NCI-H2196 (cell line): Measurements from ENCODE around the gene RHBDF2.
"Not testable (repeated sequence)": the region's sequence is repeated elsewhere in the genome, so short reads cannot be mapped to it uniquely, and the experiment has no call there.

Source experiments
- DNase-seq: peaks from one replicate; lab custom pipeline; 2025; ENCODE audit not compliant: unreplicated experiment; lab: John Stamatoyannopoulos, UW

RHBDF2 gene

GRCh38 chr17:76538281-76538931 is 37.2 kb upstream of the RHBDF2 start:
- DNase-seq = no peak

DNA sequence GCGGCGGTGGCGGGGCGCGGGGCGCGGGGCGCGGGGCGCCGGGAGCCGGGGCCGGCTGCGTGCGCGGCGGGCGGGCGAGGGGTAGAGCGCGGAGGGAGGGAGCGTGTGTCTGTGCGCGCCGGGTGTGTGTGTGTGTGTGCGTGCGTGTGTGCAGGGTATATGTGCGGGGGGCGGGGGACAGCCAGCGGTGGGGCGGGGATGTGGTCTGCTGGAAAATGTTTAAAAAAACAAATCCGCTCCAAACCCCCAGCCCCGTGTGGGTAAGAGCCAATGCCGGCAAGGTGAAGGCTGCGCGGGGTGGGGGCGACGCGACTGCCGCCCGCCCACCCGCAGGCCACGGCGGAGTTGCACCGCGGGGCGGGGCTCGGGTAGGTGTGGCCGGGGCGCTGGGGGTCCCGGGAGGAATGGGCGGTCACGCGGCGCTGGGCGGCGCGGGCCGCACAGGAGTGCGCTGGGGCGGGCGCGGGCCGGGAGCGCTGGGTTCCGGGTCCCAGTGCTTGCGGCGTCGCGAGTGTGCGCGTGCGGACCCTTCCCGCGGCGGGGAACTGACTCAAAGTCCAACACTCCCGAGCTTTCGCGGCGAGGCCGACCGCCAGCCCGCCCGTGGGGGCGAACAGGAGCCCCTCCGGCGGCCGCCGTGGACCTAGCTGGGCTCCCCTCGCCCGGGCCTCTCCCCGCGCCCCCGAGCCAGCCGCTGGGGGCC is 36.5 kb upstream of the RHBDF2 start, which contains the start of gene CYGB:
Gene CYGB (minus strand): TSS at position 132 of the 703 bp plus-strand sequence. CDS start 167 bp downstream, outside the sequence.
- no peak for DNase-seq

GRCh38 chr17:76537288-76537577 is 36.0 kb upstream of the RHBDF2 start:
- DNase-seq = no peak

- no peak for DNase-seq
These were observed 35.5 kb upstream of the RHBDF2 start for GRCh38 chr17:76536511-76537287.

- DNase-seq = no peak
These were observed 34.7 kb upstream of the RHBDF2 start for GRCh38 chr17:76535788-76536510.

DNA sequence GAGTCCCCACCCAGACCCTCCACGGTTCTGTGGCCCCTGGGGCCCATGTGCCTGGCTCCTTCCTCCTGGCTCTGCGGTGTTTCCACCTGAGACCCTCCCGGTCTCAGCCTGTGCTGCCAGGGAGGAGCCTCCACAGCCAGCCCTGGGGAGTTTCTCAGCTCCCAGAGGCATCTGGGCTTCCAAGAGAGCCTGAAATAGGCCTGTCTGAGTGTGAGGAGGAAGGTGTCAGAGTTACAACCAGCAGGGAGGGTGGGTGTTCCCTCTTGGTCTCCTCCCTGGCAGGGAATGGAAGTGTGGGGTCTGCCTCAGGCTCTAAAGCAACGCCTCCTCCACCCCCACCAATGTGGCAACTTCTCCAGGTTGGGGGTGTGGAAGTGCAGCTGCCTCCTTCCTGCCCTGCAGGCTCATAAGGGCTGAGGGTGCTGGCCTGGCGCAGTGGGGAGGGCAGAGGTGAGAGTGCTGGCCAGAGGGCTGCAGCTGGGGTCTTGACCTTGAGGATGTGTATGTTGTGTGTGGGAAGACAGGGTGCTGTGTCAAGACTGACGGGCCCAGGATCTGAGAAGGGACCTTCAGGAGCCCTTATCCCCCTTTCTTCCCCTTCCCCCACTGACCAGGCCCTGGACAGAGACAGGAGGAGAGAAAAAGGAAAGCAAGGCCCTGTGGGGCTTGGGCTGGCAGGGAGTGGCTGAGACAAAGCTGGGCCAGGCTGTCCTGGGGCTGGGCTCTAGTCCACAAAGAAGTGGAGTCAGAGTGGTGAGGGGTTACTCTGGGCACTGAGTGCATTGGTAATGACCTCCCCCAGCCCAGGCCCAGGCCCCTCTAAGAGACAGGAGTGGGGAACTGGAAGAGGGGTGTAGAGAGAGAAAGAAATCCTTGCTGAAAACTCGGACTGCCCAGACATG is 33.9 kb upstream of the RHBDF2 start:
- DNase-seq = no peak

DNA sequence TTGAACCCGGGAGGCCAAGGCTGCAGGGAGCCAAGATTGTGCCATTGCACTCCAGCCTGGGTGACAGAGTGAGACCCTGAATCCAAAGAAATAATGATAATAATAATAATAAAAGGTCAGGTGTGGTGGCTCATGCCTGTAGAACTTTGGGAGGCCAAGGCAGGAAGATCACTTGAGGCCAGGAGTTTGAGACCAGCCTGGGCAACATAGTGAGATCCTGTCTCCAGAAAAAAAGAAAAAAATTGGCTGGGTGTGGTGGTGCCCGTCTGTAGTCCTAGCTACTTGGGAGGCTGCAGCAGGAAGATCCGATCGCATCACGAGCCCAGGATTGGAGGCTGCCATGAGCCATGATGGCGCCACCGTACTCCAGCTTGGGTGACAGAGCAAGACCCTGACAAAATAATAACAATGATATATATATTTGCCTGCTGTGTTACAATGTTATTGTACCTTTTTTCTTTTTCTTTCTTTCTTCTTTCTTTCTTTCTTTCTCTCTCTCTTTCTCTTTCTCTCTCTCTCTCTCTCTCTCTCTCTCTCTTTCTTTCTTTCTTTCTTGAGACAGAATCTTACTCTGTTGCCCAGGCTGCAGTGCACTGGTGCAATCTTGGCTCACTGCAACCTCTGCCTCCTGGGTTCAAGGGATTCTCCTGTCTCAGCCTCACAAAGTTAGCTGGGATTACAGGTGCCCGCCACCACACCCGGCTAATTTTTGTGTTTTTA is 32.6 kb upstream of the RHBDF2 start:
- DNase-seq = not testable (repeated sequence)

GRCh38 chr17:76532072-76532651 is 30.9 kb upstream of the RHBDF2 start:
- DNase-seq = no peak

- DNase-seq = no peak
These were observed 30.3 kb upstream of the RHBDF2 start for GRCh38 chr17:76531486-76532038.

GRCh38 chr17:76530811-76531485 is 29.7 kb upstream of the RHBDF2 start:
- DNase-seq = no peak

DNA sequence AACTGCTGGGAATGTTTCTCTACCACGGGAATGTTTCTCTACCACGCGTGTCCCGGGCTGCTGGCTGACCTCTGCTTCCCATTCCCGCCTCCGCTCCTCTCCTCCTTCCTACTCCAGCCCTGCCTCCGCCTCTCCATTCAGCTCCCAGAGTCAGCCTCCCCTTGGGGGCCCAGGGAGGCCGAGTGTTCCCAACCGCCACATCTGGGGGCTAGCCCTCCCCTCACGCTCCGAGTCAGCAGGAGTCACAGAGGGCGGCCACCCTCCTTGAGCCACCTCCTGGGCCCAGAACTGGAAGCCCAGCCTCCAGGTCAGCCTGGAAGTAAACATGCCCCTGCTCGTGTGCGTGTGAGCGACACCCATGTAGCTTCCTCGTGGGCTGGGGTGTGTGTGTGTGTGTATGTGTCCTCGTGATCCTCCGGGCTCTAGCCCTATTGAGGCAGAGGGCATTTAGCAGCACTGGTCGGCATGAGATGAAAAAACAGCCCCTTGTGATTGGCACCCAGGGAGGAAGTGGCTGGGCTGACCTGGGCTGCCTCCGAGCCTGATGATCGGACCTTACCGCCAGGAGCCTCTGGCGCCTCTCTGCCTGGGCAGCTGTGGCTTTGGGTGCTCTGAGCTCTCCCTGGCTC is 29.0 kb upstream of the RHBDF2 start:
- DNase-seq = no peak

DNA sequence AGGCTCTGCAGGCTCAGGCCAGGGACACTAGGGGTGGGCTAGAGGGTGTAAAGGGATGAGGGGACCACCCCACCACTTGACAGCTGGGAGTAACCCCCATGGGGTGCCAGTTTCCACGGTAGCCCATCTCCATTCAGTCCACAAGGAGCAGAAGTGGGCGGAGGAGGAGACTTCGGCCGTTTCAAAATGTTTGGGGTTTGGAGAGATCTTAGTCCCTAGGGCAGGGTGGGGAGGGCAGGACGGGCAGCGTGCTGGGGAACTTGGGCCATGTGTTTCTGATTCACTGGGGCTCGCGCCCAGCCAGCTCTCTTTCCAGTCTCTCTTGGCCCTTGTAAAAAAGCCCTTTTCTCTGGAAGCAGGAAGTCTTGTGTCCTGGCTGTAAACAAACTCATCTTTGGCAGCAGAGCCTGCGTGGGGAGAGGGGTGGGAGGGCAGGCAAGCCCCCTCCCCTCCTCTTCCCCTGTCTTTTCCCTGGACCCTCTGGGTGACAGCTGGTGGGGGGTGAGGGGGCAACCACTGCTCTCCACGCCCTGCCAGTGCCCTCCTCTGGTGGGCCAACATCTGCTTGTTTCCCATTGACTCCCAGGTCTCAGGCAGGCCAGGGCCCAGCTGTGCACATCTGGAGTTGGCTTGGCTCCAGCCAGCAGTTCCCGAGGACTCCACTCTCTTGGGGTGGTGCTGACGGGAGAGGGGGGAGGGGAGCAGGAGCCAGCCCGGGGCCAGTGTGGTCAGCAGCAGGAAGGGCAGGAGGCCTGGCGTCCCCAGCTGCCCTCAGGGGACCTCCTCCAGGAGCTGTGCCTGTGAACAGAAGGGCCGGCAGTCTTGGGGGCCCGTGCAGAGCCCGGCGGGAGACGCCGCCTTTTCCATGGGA is 28.2 kb upstream of the RHBDF2 start:
- DNase-seq = no peak

GRCh38 chr17:76528528-76529223 is 27.5 kb upstream of the RHBDF2 start:
- no peak for DNase-seq

GRCh38 chr17:76528156-76528527 is 26.9 kb upstream of the RHBDF2 start:
- no peak for DNase-seq

DNA sequence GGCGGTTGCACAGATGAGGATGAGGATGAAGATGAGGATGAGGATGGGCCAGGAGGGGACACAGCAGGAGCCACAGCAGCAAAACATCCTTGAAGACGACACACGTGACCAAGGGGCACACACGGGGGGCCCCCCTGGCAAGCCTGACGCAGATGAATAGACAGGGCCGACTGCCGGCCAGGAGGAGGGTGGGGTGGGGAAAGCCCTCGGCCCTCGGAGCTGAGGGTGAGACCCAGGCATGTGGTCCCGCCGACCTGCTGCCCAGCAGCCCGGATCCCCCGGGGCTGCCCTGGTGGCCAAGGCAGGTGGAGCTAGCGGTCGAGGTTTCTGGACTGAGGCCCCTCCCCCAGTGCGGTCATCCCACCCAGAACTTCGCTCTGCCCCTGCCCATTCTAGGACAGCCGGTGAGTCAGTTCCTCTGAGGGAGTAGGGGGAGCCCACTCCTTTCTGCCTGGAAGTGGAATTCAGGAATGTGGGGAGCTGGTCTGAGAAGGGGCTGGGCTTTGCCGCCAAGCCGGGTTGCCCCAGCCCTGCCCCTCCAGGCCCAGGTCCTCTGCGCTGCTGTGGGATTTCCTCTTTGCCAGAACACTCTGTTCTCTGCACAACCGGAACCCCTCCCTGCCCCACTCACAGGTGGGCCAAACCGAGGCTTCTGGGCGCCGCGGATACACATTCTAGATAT is 26.3 kb upstream of the RHBDF2 start:
- no peak for DNase-seq

- DNase-seq = not testable (repeated sequence)
These were observed 25.8 kb upstream of the RHBDF2 start for GRCh38 chr17:76527016-76527415.
